Measurements from ENCODE around the gene HIVEP3.

The HIVEP3 gene

GRCh38 chr1:41646186-41646585, 272.5 kb downstream of the HIVEP3 start:
- TF ChIP-seq CTCF (IDR thresholded peaks at IDR 0.05; ENCODE audit: low read depth, low read length), result no peak
- no peak for DNase-seq (ENCODE audit: extremely low read depth, low read depth)

GRCh38 chr1:41645062-41645461, 273.7 kb downstream of the HIVEP3 start:
- no peak for DNase-seq (ENCODE audit: extremely low read depth, low read depth)
- TF ChIP-seq CTCF (IDR thresholded peaks at IDR 0.05; ENCODE audit: low read depth, low read length), result no peak

- TF ChIP-seq CTCF (IDR thresholded peaks at IDR 0.05; ENCODE audit: low read depth, low read length), result no peak
These were observed 275.6 kb downstream of the HIVEP3 start for GRCh38 chr1:41642922-41643821.

GRCh38 chr1:41641941-41642527, 276.7 kb downstream of the HIVEP3 start:
- DNase-seq (ENCODE audit: extremely low read depth, low read depth), result no peak
- no peak for TF ChIP-seq CTCF (IDR thresholded peaks at IDR 0.05; ENCODE audit: low read depth, low read length)

More at GRCh38 chr1:41642922-41643821, 275.6 kb downstream of the HIVEP3 start:
- no peak for DNase-seq (ENCODE audit: extremely low read depth, low read depth)

GRCh38 chr1:41641475-41641814, 277.3 kb downstream of the HIVEP3 start:
- DNase-seq (ENCODE audit: extremely low read depth, low read depth), result no peak
- TF ChIP-seq CTCF (IDR thresholded peaks at IDR 0.05; ENCODE audit: low read depth, low read length), result no peak

GRCh38 chr1:41640756-41641474, 277.8 kb downstream of the HIVEP3 start:
- DNase-seq (ENCODE audit: extremely low read depth, low read depth), result no peak
- no peak for TF ChIP-seq CTCF (IDR thresholded peaks at IDR 0.05; ENCODE audit: low read depth, low read length)

All from AG09319 (cell line).